GM23338 (cell line): Measurements from ENCODE around the gene GSG1L. TPM values are rescaled to one million over a fixed set of nuclear protein-coding genes. Genes with fewer than 3 reads are reported as not detected.

Experiments
- ATAC-seq: fragments of 200-7000 bp; cut with Tn5 transposase; 3 replicates; pipeline ENCODE4 v1.9.1; 2020
- DNase-seq: peaks from one replicate; pipeline ENCODE4 v3.0.0-alpha.2; 2015; ENCODE audit warnings: low spot score
- H2AFZ ChIP-seq: fragments of 200-600 bp; sonication (generic); 2 replicates; pipeline ENCODE4 v1.8.0; 2016; ENCODE audit warnings: antibody characterized with exemption, mild to moderate bottlenecking, moderate library complexity
- H3F3A ChIP-seq: fragments of 200-600 bp; sonication (generic); replicated peaks from 2 replicates; pipeline ENCODE4 v1.8.0; 2017; ENCODE audit warnings: antibody characterized with exemption, mixed run types, low read depth
- H3K27ac ChIP-seq: fragments of 200-600 bp; sonication (generic); 2 replicates; pipeline ENCODE4 v1.6.1; 2016; ENCODE audit warnings: low read depth
- H3K27me3 ChIP-seq: fragments of 200-600 bp; sonication (generic); 2 replicates; pipeline ENCODE4 v1.8.0; 2016; ENCODE audit warnings: mild to moderate bottlenecking, mixed run types, moderate library complexity; ENCODE audit not compliant: insufficient read depth
- H3K36me3 ChIP-seq: fragments of 200-600 bp; sonication (generic); 2 replicates; pipeline ENCODE4 v1.8.0; 2016; ENCODE audit warnings: mild to moderate bottlenecking; ENCODE audit not compliant: insufficient read depth
- H3K4me1 ChIP-seq: fragments of 200-600 bp; sonication (generic); 2 replicates; pipeline ENCODE4 v1.8.0; 2016; ENCODE audit warnings: mild to moderate bottlenecking, moderate library complexity; ENCODE audit not compliant: insufficient read depth
- H3K4me2 ChIP-seq: fragments of 200-600 bp; sonication (generic); 2 replicates; pipeline ENCODE4 v1.7.1; 2017; ENCODE audit warnings: mixed run types
- H3K4me3 ChIP-seq: fragments of 200-600 bp; sonication (generic); 2 replicates; pipeline ENCODE4 v1.6.1; 2016; ENCODE audit warnings: mixed run types
- H3K79me2 ChIP-seq: fragments of 200-600 bp; sonication (generic); replicated peaks from 2 replicates; pipeline ENCODE4 v1.8.0; 2017; ENCODE audit warnings: mild to moderate bottlenecking; ENCODE audit not compliant: insufficient read depth
- H3K9me2 ChIP-seq: fragments of 200-600 bp; sonication (generic); 2 replicates; pipeline ENCODE4 v1.8.0; 2017; ENCODE audit not compliant: insufficient read depth
- H4K20me1 ChIP-seq: fragments of 200-600 bp; sonication (generic); replicated peaks from 2 replicates; pipeline ENCODE4 v1.8.0; 2017; ENCODE audit warnings: mild to moderate bottlenecking; ENCODE audit not compliant: insufficient read depth
- H3K27ac Mint-ChIP-seq: 2 replicates; pipeline ENCODE4 v1.8.0; 2020; ENCODE audit warnings: inconsistent platforms, mild to moderate bottlenecking, moderate library complexity, mixed read lengths
- H3K27me3 Mint-ChIP-seq: 3 replicates; pipeline ENCODE4 v1.8.0; 2022; ENCODE audit warnings: low read depth, mild to moderate bottlenecking, moderate library complexity, mixed read lengths, inconsistent platforms; ENCODE audit not compliant: insufficient read depth, poor library complexity
- H3K36me3 Mint-ChIP-seq: 3 replicates; pipeline ENCODE4 v1.8.0; 2021; ENCODE audit warnings: low read depth, mild to moderate bottlenecking, inconsistent platforms, moderate library complexity, mixed read lengths
- H3K4me1 Mint-ChIP-seq: 3 replicates; pipeline ENCODE4 v1.8.0; 2020; ENCODE audit warnings: mild to moderate bottlenecking, inconsistent platforms, mixed read lengths
- H3K4me3 Mint-ChIP-seq: 3 replicates; pipeline ENCODE4 v1.8.0; 2021; ENCODE audit warnings: moderate library complexity, mild to moderate bottlenecking, inconsistent platforms, mixed read lengths
- H3K9me3 Mint-ChIP-seq: 3 replicates; pipeline ENCODE4 v1.8.0; 2020; ENCODE audit warnings: moderate library complexity, mild to moderate bottlenecking, inconsistent platforms, mixed read lengths
- EZH2 ChIP-seq: fragments of 200-600 bp; sonication (generic); IDR thresholded peaks from one replicate; pipeline ENCODE4 v1.8.0; 2017; ENCODE audit warnings: antibody characterized with exemption, mild to moderate bottlenecking, low read depth; ENCODE audit not compliant: unreplicated experiment
- EZH2phosphoT487 ChIP-seq: fragments of 200-600 bp; sonication (generic); IDR thresholded peaks from one replicate; pipeline ENCODE4 v1.8.1; 2018; ENCODE audit warnings: antibody characterized with exemption; ENCODE audit not compliant: unreplicated experiment
- JUNB ChIP-seq: IDR thresholded peaks from one replicate; pipeline ENCODE4 v1.6.1; 2016; ENCODE audit warnings: antibody characterized with exemption; ENCODE audit not compliant: unreplicated experiment
- NANOG ChIP-seq: IDR thresholded peaks from 2 replicates; pipeline ENCODE4 v1.6.1; 2016; ENCODE audit warnings: antibody characterized with exemption, borderline replicate concordance
- STAT1 ChIP-seq: IDR thresholded peaks from one replicate; pipeline ENCODE4 v1.6.1; 2016; ENCODE audit warnings: antibody characterized with exemption; ENCODE audit not compliant: unreplicated experiment
- polyA plus RNA-seq: library from polyadenylated mRNA; unstranded; fragments of >200 nt; fragmentation: Nextera tagmentation; extraction: Ambion mirVana; gene quantifications from 2 replicates; pipeline ENCODE4 v1.2.1, GENCODE V29; 2016
- total RNA-seq: library from RNA; depleted of rRNA; stranded (reverse); fragments of >200 nt; shearing (Covaris generic); gene quantifications from 2 replicates; pipeline ENCODE4 v1.2.3, GENCODE V29; 2014
- TF ChIP-seq, protein P1 (sequence below): IDR thresholded peaks from one replicate; pipeline ENCODE4 v1.6.1; 2018; ENCODE audit warnings: antibody characterized with exemption; ENCODE audit not compliant: unreplicated experiment
- TF ChIP-seq, protein P2 (sequence below): IDR thresholded peaks from 2 replicates; pipeline ENCODE4 v1.6.1; 2016; ENCODE audit warnings: antibody characterized with exemption

Gene GSG1L
- total and polyA plus RNA-seq, 2 experiments from 2014 or later = 0.36 to 0.63 TPM

DNA sequence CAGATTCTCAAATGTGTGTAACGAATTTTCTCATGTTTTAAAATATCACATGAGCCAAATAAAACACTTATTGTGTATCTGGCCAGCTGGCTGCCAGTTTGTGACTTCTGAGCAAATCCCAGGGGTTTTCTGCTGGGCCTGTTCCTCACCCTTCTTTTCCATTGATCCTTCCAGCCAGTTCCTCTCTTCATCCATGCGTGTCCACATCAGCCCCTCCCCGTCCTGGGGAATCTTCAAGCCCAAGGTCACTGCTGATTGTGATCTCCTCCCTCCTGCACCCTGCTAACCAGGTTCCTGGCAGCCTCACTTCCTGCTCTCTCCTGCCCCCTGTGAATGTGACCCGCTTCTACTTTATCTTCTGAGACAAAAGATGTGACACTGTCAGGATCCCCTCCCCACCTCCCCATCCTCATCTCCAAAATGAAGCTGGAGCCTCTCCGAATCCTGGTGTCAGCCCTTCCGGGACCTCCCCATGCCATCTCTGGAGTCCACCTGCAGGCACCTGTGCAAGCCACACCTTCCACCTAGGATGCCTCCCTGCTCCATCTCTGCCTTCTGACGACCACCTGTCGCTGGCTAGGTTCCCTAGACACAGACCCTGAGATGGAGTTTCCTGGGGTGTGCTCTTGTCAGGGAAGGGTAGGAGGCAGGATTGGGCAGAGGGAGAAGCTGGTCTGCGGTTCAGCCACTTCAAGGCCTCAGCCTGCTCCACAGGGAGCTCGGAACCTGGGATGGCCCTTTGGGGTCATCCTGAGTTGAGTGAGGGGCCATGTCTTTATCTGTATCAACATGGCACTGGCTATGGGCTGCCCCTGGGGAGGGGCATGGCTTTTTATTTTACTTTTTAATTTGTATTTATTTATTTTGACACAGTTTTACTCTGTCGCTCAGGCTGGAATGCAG is 308.5 kb downstream of the GSG1L start:
- Histone ChIP-seq H3K36me3 (no peaks in the 10 kb centered on the region), H3K4me2 (no peak overlapping the region), H4K20me1 (no peaks in the 10 kb centered on the region), H3K27me3 (no peaks in the 10 kb centered on the region), H3K4me1 (no peaks in the 10 kb centered on the region), H2AFZ (no peak overlapping the region), H3K4me3 (no peak overlapping the region), H3K9me2 (no peaks in the 10 kb centered on the region), H3K79me2 (no peaks in the 10 kb centered on the region), H3K27ac (no peak overlapping the region), H3F3A (no peaks in the 10 kb centered on the region)
- ATAC-seq = no peak
- Mint-ChIP-seq H3K4me3 (no peak overlapping the region), H3K36me3 (no peaks in the 10 kb centered on the region), H3K4me1 (peaks cover 12% of the 10 kb centered on the region), H3K27me3 (peaks cover 4% of the 10 kb centered on the region), H3K27ac (no peak overlapping the region), H3K9me3 (no peaks in the 10 kb centered on the region)
- DNase-seq = no peak
- no peak for TF ChIP-seq STAT1
- no peak for TF ChIP-seq JUNB
- TF ChIP-seq EZH2 = no peak

DNA sequence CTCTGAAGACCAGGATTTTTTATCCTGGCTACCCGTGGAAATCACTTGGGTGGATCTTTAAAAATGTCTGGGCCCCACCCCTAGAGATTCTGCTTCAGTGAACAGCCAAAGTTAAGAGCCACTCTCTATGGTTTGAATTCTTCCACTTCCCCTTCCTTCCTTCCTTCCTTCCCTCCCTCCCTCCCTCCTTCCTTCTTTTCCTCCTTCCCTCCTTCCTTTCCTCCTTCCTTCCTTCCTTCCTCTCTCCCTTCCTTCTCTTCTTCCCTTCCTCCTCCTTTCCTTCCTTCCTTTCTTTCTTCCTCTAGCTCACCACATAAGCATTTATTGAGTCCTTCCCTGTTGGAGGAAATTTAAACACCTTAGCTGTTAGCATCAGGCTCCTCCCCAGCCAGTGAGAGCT is 310.0 kb downstream of the GSG1L start:
- H3K4me3 ChIP-seq = no peak overlapping the region
- H3K4me1 ChIP-seq = no peaks in the 10 kb centered on the region
- H3K4me2 ChIP-seq = no peak overlapping the region
- H3K9me2 ChIP-seq = no peaks in the 10 kb centered on the region
- H3F3A ChIP-seq = no peaks in the 10 kb centered on the region
- ATAC-seq (no peak), DNase-seq (no peak)
- no peak overlapping the region for H3K27ac ChIP-seq
- peaks cover 4% of the 10 kb centered on the region for H3K27me3 Mint-ChIP-seq
- H3K27me3 ChIP-seq = no peaks in the 10 kb centered on the region
- H2AFZ ChIP-seq = no peak overlapping the region
- peaks cover 8% of the 10 kb centered on the region; the same call in 2 of the 3 replicates for H3K4me1 Mint-ChIP-seq
- H3K4me3 Mint-ChIP-seq = no peak overlapping the region
- no peaks in the 10 kb centered on the region for H3K36me3 Mint-ChIP-seq
- H3K27ac Mint-ChIP-seq = no peak overlapping the region
- H4K20me1 ChIP-seq = no peaks in the 10 kb centered on the region
- no peaks in the 10 kb centered on the region for H3K36me3 ChIP-seq
- H3K9me3 Mint-ChIP-seq = no peaks in the 10 kb centered on the region
- no peaks in the 10 kb centered on the region for H3K79me2 ChIP-seq
- TF ChIP-seq EZH2phosphoT487 = no peak

DNA sequence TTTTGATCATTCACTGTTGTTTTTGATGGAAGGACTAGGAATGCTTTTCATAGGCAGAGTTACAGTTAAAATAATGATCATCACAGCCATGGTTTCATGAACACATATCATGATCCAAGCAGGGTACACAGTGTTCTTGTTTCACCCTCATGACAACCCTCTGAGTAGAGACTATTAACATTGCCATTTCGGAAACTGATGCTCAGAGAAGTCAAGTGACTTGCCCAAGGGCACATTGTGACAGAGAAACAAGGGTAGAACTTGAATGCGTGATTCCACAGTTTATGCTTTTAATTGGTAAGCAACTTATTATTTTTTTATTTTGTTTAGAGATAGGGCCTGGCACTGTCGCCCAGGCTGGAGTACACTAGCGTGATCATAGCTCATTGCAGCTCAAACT is 311.3 kb downstream of the GSG1L start:
- Histone ChIP-seq H3K27ac (no peak overlapping the region), H4K20me1 (no peaks in the 10 kb centered on the region), H2AFZ (no peak overlapping the region), H3K36me3 (no peaks in the 10 kb centered on the region), H3K27me3 (no peaks in the 10 kb centered on the region), H3F3A (no peaks in the 10 kb centered on the region), H3K79me2 (no peaks in the 10 kb centered on the region), H3K4me1 (no peaks in the 10 kb centered on the region), H3K4me2 (no peak overlapping the region), H3K4me3 (no peak overlapping the region), H3K9me2 (no peaks in the 10 kb centered on the region)
- H3K4me3 Mint-ChIP-seq = no peak overlapping the region
- ATAC-seq (no peak), DNase-seq (no peak)
- no peaks in the 10 kb centered on the region for H3K9me3 Mint-ChIP-seq
- H3K36me3 Mint-ChIP-seq = no peaks in the 10 kb centered on the region
- H3K27ac Mint-ChIP-seq = no peak overlapping the region
- H3K27me3 Mint-ChIP-seq = peaks cover 7% of the 10 kb centered on the region
- H3K4me1 Mint-ChIP-seq = peaks cover 8% of the 10 kb centered on the region; the same call in 2 of the 3 replicates
- TF ChIP-seq, protein P1, sequence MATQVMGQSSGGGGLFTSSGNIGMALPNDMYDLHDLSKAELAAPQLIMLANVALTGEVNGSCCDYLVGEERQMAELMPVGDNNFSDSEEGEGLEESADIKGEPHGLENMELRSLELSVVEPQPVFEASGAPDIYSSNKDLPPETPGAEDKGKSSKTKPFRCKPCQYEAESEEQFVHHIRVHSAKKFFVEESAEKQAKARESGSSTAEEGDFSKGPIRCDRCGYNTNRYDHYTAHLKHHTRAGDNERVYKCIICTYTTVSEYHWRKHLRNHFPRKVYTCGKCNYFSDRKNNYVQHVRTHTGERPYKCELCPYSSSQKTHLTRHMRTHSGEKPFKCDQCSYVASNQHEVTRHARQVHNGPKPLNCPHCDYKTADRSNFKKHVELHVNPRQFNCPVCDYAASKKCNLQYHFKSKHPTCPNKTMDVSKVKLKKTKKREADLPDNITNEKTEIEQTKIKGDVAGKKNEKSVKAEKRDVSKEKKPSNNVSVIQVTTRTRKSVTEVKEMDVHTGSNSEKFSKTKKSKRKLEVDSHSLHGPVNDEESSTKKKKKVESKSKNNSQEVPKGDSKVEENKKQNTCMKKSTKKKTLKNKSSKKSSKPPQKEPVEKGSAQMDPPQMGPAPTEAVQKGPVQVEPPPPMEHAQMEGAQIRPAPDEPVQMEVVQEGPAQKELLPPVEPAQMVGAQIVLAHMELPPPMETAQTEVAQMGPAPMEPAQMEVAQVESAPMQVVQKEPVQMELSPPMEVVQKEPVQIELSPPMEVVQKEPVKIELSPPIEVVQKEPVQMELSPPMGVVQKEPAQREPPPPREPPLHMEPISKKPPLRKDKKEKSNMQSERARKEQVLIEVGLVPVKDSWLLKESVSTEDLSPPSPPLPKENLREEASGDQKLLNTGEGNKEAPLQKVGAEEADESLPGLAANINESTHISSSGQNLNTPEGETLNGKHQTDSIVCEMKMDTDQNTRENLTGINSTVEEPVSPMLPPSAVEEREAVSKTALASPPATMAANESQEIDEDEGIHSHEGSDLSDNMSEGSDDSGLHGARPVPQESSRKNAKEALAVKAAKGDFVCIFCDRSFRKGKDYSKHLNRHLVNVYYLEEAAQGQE = no peak
- TF ChIP-seq, protein P2, sequence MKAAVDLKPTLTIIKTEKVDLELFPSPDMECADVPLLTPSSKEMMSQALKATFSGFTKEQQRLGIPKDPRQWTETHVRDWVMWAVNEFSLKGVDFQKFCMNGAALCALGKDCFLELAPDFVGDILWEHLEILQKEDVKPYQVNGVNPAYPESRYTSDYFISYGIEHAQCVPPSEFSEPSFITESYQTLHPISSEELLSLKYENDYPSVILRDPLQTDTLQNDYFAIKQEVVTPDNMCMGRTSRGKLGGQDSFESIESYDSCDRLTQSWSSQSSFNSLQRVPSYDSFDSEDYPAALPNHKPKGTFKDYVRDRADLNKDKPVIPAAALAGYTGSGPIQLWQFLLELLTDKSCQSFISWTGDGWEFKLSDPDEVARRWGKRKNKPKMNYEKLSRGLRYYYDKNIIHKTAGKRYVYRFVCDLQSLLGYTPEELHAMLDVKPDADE = no peak
- TF ChIP-seq JUNB = no peak
- no peak for TF ChIP-seq STAT1
- TF ChIP-seq NANOG = no peak
